A549 (cell line): Measurements from ENCODE around the gene THUMPD1. TPM values are rescaled to one million over a fixed set of nuclear protein-coding genes. Genes with fewer than 3 reads are reported as not detected.

ENCODE experiments used
- ATAC-seq, 2 experiments: fragments of 200-7000 bp in 1 of 2; fragments of >200 bp in 1 of 2; cut with Nextera tagmentation in 1 of 2; cut with Tn5 transposase in 1 of 2; 3 replicates each; pipeline versions ENCODE4 v1.8.0 to v1.9.1; 2018 to 2020; ENCODE audit warnings: mild to moderate bottlenecking in 1 of 2, moderate library complexity in 1 of 2
- CTCF ChIA-PET: fragments of 300-600 bp; sonication (Branson Sonifier 250); formaldehyde crosslinking; extraction: SDS; loops from one replicate; lab custom pipeline; 2021; ENCODE audit warnings: antibody characterized with exemption, inconsistent platforms; lab: Yijun Ruan, JAX
- POLR2A ChIA-PET: fragments of 350-600 bp; formaldehyde crosslinking; extraction: SDS; loops from one replicate; lab custom pipeline; 2021; ENCODE audit warnings: antibody characterized with exemption, inconsistent platforms; lab: Yijun Ruan, JAX
- DNase-seq, 2 experiments: peaks; one replicate each; pipeline versions ENCODE4 v3.0.0 to v3.0.0-alpha.2; 2011 to 2016; ENCODE audit warnings: low read depth in 1 of 2, low spot score in 1 of 2
- FAIRE-seq: peaks from 2 replicates; lab custom pipeline; 2011; peaks lifted over from hg19 to GRCh38; lab: Jason Lieb, UNC
- H3K27ac ChIP-seq, 2 experiments: fragments of >200 bp; sonication (Bioruptor Twin); formaldehyde crosslinking; 3 replicates each; pipeline ENCODE4 v1.5.1; 2016 to 2017
- H3K4me1 ChIP-seq: fragments of >200 bp; sonication (Bioruptor Twin); formaldehyde crosslinking; 3 replicates; pipeline ENCODE4 v1.6.1; 2016
- H3K4me2 ChIP-seq: fragments of >200 bp; sonication (Bioruptor Twin); formaldehyde crosslinking; 3 replicates; pipeline ENCODE4 v1.6.1; 2016
- H3K4me3 ChIP-seq: fragments of >200 bp; sonication (Bioruptor Twin); formaldehyde crosslinking; 3 replicates; pipeline ENCODE4 v1.5.1; 2016
- H3K9me3 ChIP-seq: fragments of >200 bp; sonication (Bioruptor Twin); formaldehyde crosslinking; 3 replicates; pipeline ENCODE4 v1.6.1; 2016
- CHD2 ChIP-seq: fragments of 150-350 bp; IDR thresholded peaks from 2 replicates; pipeline ENCODE4 v1.6.1; 2014; ENCODE audit warnings: low read length; ENCODE audit not compliant: partially characterized antibody
- CHD4 ChIP-seq: fragments of 200-600 bp; sonication (generic); IDR thresholded peaks from 2 replicates; pipeline ENCODE4 v1.6.1; 2016; ENCODE audit warnings: antibody characterized with exemption, mild to moderate bottlenecking, borderline replicate concordance
- E2F6 ChIP-seq: IDR thresholded peaks from 2 replicates; pipeline ENCODE4 v1.6.1; 2012; ENCODE audit warnings: low read depth, borderline replicate concordance
- EHF ChIP-seq: fragments of 250-450 bp; sonication (Bioruptor Pico); IDR thresholded peaks from 2 replicates; pipeline ENCODE4 v1.5.0; 2020; ENCODE audit warnings: mild to moderate bottlenecking
- EP300 ChIP-seq, 2 experiments: fragments of >200 bp; sonication (Bioruptor Twin); formaldehyde crosslinking; IDR thresholded peaks; 2 replicates in 1 of 2; 3 replicates in 1 of 2; pipeline ENCODE4 v1.6.1; 2016 to 2017
- ESRRA ChIP-seq: fragments of 150-350 bp; IDR thresholded peaks from 2 replicates; pipeline ENCODE4 v1.6.1; 2014; ENCODE audit warnings: mild to moderate bottlenecking, low read length, borderline replicate concordance
- FOXS1 ChIP-seq: fragments of 250-450 bp; sonication (Bioruptor Pico); IDR thresholded peaks from 2 replicates; pipeline ENCODE4 v1.5.0; 2020; ENCODE audit warnings: mild to moderate bottlenecking, moderate library complexity
- HMGXB4 ChIP-seq: fragments of 250-450 bp; sonication (Bioruptor Pico); IDR thresholded peaks from 2 replicates; pipeline ENCODE4 v1.5.0; 2021; ENCODE audit warnings: mild to moderate bottlenecking, moderate library complexity, borderline replicate concordance
- HOXB5 ChIP-seq: fragments of 250-450 bp; sonication (Bioruptor Pico); IDR thresholded peaks from 2 replicates; pipeline ENCODE4 v1.5.0; 2020; ENCODE audit warnings: mild to moderate bottlenecking, moderate library complexity
- KDM1A ChIP-seq: fragments of 200-600 bp; sonication (generic); IDR thresholded peaks from 2 replicates; pipeline ENCODE4 v1.6.1; 2016; ENCODE audit warnings: low read depth, mild to moderate bottlenecking
- KDM5A ChIP-seq: fragments of 200-600 bp; sonication (generic); IDR thresholded peaks from 2 replicates; pipeline ENCODE4 v1.6.1; 2016; ENCODE audit warnings: antibody characterized with exemption, mild to moderate bottlenecking
- MAFK ChIP-seq: fragments of 450-650 bp; IDR thresholded peaks from 2 replicates; pipeline ENCODE4 v1.6.1; 2014; ENCODE audit not compliant: partially characterized antibody
- MAZ ChIP-seq: fragments of 150-350 bp; IDR thresholded peaks from 2 replicates; pipeline ENCODE4 v1.6.1; 2014; ENCODE audit warnings: antibody characterized with exemption, low read depth, low read length, borderline replicate concordance
- NFE2L2 ChIP-seq: fragments of 150-350 bp; conservative IDR thresholded peaks from 2 replicates; pipeline ENCODE4 v1.6.1; 2014; ENCODE audit warnings: low read length
- NPAS2 ChIP-seq: fragments of 250-450 bp; sonication (Bioruptor Pico); IDR thresholded peaks from 2 replicates; pipeline ENCODE4 v1.8.0; 2022; ENCODE audit warnings: mild to moderate bottlenecking, moderate library complexity, borderline replicate concordance
- POLR2AphosphoS2 ChIP-seq: conservative IDR thresholded peaks from 2 replicates; pipeline ENCODE4 v1.6.1; 2012; ENCODE audit warnings: low read length, improper control_type of control experiment, inconsistent platforms
- RCOR1 ChIP-seq: fragments of 150-350 bp; IDR thresholded peaks from 2 replicates; pipeline ENCODE4 v1.6.1; 2014; ENCODE audit warnings: antibody characterized with exemption, low read length, low read depth
- TFCP2L1 ChIP-seq: fragments of 250-450 bp; sonication (Bioruptor Pico); IDR thresholded peaks from 2 replicates; pipeline ENCODE4 v1.5.0; 2021; ENCODE audit warnings: mild to moderate bottlenecking
- ZNF302 ChIP-seq: fragments of 250-450 bp; sonication (Bioruptor Pico); IDR thresholded peaks from 2 replicates; pipeline ENCODE4 v1.9.0; 2021; ENCODE audit warnings: inconsistent platforms, mild to moderate bottlenecking, moderate library complexity
- ZSCAN20 ChIP-seq: fragments of 250-450 bp; sonication (Bioruptor Pico); IDR thresholded peaks from 2 replicates; pipeline ENCODE4 v1.8.0; 2022; ENCODE audit warnings: mild to moderate bottlenecking, moderate library complexity
- WGBS: methylation state at CpG from one replicate; pipeline ENCODE4 v1.1.6; 2017; ENCODE audit errors: missing lambda C conversion rate; 5-methylcytosine and 5-hydroxymethylcytosine counted together
- polyA plus RNA-seq, 4 experiments: library from polyadenylated mRNA; depleted of rRNA in 3 of 4; stranded (reverse); fragments of >200 nt; fragmentation: RNase III in 1 of 4; extraction: RNeasy Plus Mini Kit Qiagen cat#74134 plus additional on column Dnase treatment in 1 of 4; gene quantifications; 2 replicates in 3 of 4; 3 replicates in 1 of 4; pipeline ENCODE4 v1.2.3, GENCODE V29; 2011 to 2017
- TF ChIP-seq, protein P1 (sequence below): fragments of >200 bp; sonication (Bioruptor Twin); formaldehyde crosslinking; IDR thresholded peaks from 3 replicates; pipeline ENCODE4 v1.6.1; 2016
- TF ChIP-seq, protein P2 (sequence below): fragments of 200-600 bp; sonication (generic); IDR thresholded peaks from 2 replicates; pipeline ENCODE4 v1.6.1; 2016; ENCODE audit warnings: antibody characterized with exemption, mild to moderate bottlenecking, moderate library complexity
- TF ChIP-seq, protein P3 (sequence below): fragments of 150-350 bp; IDR thresholded peaks from 2 replicates; pipeline ENCODE4 v1.6.1; 2014; ENCODE audit warnings: low read depth, mild to moderate bottlenecking, low read length

THUMPD1 gene
- polyA plus RNA-seq, 2 of the 4 experiments (the other 2 are of a cell fraction) = 27.8 to 47.7 TPM

GRCh38 chr16:20734056-20734455 is 7.6 kb downstream of the THUMPD1 start:
- ATAC-seq (no peak), FAIRE-seq (no peak), DNase-seq (no peak)
- WGBS = 91% methylated on average over 3 of the region's 3 CpGs
- POLR2A ChIA-PET = interaction anchor here (0.6 kb wide), 1 partner anchor 876 kb away, joined by 12 read pairs; no protein-coding TSS in a partner anchor
- no peaks in the 10 kb centered on the region for H3K9me3 ChIP-seq
- TF ChIP-seq KDM5A (no peak), HOXB5 (CRISPR knock-in tag) (no peak), POLR2AphosphoS2 (no peak), NPAS2 (CRISPR knock-in tag) (no peak), ESRRA (no peak), CHD2 (no peak), NFE2L2 (no peak), MAZ (no peak), FOXS1 (CRISPR knock-in tag) (no peak), EP300 (IDR thresholded peaks at IDR 0.05) (no peak), MAFK (no peak), CHD4 (no peak)
- TF ChIP-seq, protein P1, sequence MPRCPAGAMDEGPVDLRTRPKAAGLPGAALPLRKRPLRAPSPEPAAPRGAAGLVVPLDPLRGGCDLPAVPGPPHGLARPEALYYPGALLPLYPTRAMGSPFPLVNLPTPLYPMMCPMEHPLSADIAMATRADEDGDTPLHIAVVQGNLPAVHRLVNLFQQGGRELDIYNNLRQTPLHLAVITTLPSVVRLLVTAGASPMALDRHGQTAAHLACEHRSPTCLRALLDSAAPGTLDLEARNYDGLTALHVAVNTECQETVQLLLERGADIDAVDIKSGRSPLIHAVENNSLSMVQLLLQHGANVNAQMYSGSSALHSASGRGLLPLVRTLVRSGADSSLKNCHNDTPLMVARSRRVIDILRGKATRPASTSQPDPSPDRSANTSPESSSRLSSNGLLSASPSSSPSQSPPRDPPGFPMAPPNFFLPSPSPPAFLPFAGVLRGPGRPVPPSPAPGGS = no peak
- TF ChIP-seq, protein P2, sequence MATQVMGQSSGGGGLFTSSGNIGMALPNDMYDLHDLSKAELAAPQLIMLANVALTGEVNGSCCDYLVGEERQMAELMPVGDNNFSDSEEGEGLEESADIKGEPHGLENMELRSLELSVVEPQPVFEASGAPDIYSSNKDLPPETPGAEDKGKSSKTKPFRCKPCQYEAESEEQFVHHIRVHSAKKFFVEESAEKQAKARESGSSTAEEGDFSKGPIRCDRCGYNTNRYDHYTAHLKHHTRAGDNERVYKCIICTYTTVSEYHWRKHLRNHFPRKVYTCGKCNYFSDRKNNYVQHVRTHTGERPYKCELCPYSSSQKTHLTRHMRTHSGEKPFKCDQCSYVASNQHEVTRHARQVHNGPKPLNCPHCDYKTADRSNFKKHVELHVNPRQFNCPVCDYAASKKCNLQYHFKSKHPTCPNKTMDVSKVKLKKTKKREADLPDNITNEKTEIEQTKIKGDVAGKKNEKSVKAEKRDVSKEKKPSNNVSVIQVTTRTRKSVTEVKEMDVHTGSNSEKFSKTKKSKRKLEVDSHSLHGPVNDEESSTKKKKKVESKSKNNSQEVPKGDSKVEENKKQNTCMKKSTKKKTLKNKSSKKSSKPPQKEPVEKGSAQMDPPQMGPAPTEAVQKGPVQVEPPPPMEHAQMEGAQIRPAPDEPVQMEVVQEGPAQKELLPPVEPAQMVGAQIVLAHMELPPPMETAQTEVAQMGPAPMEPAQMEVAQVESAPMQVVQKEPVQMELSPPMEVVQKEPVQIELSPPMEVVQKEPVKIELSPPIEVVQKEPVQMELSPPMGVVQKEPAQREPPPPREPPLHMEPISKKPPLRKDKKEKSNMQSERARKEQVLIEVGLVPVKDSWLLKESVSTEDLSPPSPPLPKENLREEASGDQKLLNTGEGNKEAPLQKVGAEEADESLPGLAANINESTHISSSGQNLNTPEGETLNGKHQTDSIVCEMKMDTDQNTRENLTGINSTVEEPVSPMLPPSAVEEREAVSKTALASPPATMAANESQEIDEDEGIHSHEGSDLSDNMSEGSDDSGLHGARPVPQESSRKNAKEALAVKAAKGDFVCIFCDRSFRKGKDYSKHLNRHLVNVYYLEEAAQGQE = no peak
- H3K27ac ChIP-seq = no peak overlapping the region
- no peaks in the 10 kb centered on the region; the same call in 2 of the 3 replicates for H3K4me1 ChIP-seq
- H3K4me2 ChIP-seq = no peak overlapping the region
- CTCF ChIA-PET = no interaction called here
- H3K4me3 ChIP-seq = no peak overlapping the region

- ATAC-seq (no peak), FAIRE-seq (no peak), DNase-seq (no peak)
- no peak overlapping the region for H3K27ac ChIP-seq
- no peaks in the 10 kb centered on the region for H3K4me1 ChIP-seq
- no peaks in the 10 kb centered on the region for H3K9me3 ChIP-seq
- 60% methylated on average over 3 of the region's 3 CpGs for WGBS
- no peak overlapping the region for H3K4me2 ChIP-seq
- ChIA-PET CTCF (no interaction called here), POLR2A (no interaction called here)
- no peak for TF ChIP-seq ZNF302 (CRISPR knock-in tag)
- no peak for TF ChIP-seq EHF (CRISPR knock-in tag)
- TF ChIP-seq, protein P3, sequence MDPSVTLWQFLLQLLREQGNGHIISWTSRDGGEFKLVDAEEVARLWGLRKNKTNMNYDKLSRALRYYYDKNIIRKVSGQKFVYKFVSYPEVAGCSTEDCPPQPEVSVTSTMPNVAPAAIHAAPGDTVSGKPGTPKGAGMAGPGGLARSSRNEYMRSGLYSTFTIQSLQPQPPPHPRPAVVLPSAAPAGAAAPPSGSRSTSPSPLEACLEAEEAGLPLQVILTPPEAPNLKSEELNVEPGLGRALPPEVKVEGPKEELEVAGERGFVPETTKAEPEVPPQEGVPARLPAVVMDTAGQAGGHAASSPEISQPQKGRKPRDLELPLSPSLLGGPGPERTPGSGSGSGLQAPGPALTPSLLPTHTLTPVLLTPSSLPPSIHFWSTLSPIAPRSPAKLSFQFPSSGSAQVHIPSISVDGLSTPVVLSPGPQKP = no peak
- TF ChIP-seq HMGXB4 (CRISPR knock-in tag) = no peak
- no peak for TF ChIP-seq KDM1A
- TF ChIP-seq ZSCAN20 (CRISPR knock-in tag) = no peak
- no peak for TF ChIP-seq TFCP2L1 (CRISPR knock-in tag)
- no peak for TF ChIP-seq E2F6
- TF ChIP-seq RCOR1 = no peak
- H3K4me3 ChIP-seq = no peak overlapping the region
Measured at GRCh38 chr16:20729141-20729540, 12.5 kb downstream of the THUMPD1 start.
